GM18505 (cell line): ENCODE results near the gene CUL9.
"Not testable (repeated sequence)": the region's sequence is repeated elsewhere in the genome, so short reads cannot be mapped to it uniquely, and the experiment has no call there.

ENCODE experiments used
- ATAC-seq: cut with Tn5 transposase; IDR thresholded peaks from one replicate; pipeline ENCODE4 v1.9.1; 2021; ENCODE audit not compliant: unreplicated experiment
- POLR2A ChIP-seq: IDR thresholded peaks from 4 replicates; pipeline ENCODE4 v1.6.1; 2011; ENCODE audit warnings: borderline replicate concordance; ENCODE audit not compliant: insufficient read depth, insufficient read length; ENCODE audit errors: extremely low read depth

CUL9 gene

GRCh38 chr6:43181942-43182860, at the start of gene CUL9:
CUL9 (plus strand) TSS chr6:43182196; CDS start chr6:43184311, 2,115 bp downstream.
- peak; percentile 90 for ATAC-seq
- TF ChIP-seq POLR2A = peak; percentile 90

DNA sequence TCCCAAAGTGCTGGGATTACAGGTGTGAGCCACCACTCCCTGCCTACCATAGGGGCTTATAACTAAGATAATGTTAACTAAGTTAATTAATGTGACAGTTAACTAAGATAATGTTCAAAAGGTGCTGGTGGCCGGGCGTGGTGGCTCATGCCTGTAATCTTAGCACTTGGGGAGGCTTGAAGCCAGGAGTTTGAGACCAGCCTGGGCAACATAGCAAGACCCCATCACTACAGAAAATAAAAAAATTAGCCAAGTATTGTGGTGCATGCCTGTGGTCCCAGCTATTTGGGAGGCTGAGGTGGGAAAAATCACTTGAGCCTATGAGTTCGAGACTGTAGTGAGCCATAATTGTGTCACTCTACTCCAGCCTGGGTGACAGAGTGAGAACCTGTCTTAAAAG, 43.7 kb upstream of the CUL9 start:
- no peak for ATAC-seq
- no peak for TF ChIP-seq POLR2A

- not testable (repeated sequence) for ATAC-seq
Observed at GRCh38 chr6:43139973-43140372, 42.0 kb upstream of the CUL9 start.

- no peak for TF ChIP-seq POLR2A
- ATAC-seq = no peak
Observed at GRCh38 chr6:43141644-43142043, 40.4 kb upstream of the CUL9 start.

DNA sequence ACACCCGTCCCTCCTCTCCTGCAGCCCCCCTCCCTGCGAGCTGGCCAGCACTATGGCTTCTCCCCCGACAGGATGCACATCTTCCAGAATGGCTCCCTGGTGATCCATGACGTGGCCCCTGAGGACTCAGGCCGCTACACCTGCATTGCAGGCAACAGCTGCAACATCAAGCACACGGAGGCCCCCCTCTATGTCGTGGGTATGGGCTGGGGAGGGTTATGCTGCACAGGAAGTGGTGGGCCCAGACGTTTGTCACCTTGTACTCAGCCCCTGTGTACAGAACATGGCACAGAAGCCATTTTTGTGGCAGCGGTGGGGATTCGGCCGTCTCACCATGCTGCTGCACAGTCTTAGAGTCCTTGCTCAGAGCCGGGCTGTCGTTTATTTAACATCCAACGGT, 39.9 kb upstream of the CUL9 start:
- no peak for ATAC-seq
- no peak for TF ChIP-seq POLR2A

DNA sequence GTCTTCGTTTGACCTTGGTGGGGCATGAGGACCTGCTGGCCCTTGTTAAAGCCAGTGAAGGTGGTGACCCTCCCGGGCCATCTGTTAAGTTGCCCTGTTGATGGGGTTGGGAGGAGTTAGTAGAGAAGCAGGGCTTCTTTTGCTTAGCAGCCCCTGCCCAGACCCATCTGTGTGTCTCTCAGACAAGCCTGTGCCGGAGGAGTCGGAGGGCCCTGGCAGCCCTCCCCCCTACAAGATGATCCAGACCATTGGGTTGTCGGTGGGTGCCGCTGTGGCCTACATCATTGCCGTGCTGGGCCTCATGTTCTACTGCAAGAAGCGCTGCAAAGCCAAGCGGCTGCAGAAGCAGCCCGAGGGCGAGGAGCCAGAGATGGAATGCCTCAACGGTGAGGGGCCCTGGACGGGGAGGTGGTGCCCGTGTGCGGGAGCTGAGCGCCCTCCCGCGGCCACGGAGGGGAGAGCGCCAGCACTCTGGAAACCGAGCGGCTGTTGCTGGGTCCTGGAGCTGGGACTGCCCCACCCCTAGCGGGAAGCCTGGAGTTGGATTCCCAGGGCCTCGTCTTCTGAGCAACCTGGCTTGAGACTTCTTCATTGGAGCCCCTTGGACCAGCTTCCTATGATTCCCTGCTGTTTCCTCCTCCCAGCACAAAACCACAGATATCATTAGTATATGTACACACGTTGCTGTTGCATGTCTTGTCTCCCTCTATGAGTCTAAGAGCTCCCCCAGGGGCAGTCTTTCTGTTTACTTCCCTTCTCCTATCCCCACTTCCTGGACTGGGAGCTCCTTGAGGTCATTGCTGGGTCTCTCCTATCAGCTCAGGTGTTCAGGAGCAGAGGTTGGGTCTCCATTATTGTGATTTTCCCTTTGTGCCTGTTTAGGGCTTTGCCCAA, 38.5 kb upstream of the CUL9 start:
- peak; percentile 69 for ATAC-seq
- no peak for TF ChIP-seq POLR2A

DNA sequence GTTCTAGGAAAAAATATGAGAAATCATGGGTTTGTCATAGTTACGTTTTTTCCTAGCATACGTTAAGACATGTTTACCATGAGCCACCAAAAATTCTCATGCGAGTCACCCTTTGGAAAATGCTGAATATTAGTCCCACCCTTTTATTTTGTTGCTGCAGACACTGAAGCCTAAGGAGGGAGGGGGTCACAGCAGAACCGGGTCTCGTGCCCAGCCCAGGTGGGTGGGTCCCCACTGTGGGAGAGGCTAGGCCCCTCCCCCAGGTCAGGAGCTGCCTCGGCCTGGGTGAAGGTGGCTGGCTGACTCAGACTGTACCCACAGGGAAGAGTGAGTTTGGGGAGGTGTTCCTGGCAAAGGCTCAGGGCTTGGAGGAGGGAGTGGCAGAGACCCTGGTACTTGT, 37.1 kb upstream of the CUL9 start:
- no peak for TF ChIP-seq POLR2A
- no peak for ATAC-seq

DNA sequence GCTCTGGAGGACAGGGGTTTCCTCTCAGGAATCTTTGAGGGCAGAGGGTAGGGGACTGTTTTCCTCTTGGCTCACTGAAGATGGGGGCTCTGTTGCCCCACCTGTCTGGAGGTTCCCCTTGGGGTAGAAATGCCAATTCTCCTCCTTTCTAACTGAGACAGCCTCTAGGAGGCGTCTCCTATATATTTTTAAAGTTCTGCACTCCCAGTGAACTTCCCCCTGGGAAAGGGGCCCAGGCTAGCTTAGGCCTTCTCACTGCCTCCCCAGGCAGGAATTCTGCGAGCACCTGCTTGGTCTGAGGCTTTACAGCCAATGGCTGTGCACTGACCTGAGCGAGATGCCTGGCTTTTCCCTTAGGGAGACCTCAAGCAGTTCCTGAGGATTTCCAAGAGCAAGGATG, 35.7 kb upstream of the CUL9 start:
- no peak for TF ChIP-seq POLR2A
- no peak for ATAC-seq

DNA sequence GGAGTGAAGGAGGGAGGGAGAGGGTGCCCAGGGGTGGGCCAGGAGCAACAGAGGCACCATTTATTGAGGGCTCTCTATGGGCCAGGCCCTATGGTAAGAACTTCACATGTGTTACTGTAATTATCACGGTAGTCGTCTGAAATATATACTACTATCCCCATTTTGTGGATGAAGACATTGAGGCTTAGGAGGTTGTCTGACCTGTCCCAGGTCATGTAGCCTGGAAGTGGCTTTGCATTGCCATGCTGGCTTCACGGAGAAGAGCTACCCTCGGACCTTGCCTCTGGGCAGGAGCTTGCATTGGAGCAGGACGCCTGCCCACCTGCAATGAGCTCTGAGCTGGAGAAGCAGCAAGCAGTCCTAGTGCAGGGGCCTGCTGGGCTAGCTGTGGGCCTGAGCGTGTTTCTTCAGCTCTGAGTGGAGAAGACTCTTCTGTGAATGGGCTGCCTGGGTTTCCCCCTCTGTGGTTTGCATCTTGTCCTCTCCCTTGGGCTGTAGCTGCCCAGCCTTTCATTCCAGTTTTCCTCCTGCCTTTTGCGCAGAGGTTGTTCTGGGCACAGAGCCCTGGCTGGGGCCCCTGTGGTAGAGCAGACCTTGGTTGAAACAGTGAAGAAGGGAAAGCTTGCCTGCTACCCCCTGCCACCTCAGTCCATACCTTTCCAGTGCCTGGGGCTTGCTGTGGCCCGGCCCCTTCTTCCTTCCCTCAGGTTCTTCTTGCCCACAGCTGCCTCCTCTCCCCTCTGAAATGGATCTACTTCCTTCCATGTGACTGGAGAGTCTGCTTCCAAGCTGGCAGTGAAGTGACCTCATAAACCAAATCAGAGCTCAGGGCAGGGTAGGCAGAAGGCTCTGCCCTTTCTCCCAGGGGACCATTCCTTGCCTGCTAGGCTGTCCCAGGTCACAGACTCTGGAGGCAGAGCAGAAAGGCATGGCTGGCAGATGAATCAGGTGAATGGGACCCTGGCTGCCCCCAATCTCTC, 35.0 kb upstream of the CUL9 start:
- ATAC-seq = no peak
- TF ChIP-seq POLR2A = no peak

DNA sequence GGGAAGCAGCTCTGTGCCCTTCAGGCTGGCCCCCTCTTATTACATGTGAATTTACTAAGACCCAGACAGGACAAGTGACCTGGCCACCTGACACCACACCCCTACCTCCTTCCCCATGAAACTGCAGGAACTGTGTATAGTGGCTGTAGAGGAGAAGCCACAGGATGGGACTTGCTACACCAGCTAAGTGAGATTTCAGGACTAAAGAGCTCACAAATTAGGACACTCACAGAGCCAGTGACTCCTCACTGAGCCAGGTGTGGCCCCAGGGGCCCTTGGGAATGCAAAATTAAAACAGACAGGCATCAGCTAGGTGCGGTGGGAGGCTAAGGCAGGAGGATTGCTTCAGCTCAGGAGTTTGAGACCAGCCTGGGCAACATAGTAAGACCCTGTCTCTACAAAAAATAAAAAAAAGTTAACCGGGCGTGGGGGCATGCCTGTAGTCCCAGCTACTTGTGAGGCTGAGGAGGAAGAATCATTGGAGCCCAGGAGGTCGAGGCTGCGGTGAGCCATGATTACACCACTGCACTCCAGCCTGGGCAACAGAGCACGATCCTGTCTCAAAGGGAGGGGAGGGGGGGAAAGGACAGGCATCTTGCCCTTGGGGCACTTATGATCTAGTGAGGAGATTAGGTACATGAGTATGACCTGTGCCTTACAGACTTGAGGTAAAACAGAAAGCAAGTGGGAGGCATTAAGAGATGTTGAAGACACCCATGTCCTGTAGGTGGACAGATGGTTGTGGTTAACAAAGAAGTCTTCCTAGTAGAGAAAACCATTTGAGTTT, 34.1 kb upstream of the CUL9 start:
- TF ChIP-seq POLR2A = no peak
- no peak for ATAC-seq

DNA sequence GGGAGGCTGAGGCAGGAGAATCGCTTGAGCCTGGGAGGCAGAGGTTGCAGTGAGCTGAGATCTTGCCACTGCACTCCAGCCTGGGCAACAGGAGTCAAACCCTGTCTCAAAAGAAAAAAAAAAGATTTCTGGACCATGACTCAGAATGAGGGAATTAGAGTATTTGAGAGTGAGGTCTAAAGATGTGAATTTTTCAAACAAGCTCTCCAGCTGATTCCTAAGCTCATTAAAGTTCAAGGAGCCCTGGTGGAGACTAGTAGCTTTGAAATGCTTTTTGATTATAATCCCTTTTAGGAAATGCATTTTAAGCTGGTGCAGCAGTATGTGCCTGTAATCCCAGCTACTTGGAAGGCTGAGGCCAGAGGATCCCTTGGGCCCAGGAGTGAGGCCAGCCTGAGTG, 32.7 kb upstream of the CUL9 start:
- ATAC-seq = no peak
- TF ChIP-seq POLR2A = no peak
